ENCODE data around the gene BCL2L13.
A peak's percentile ranks its signal among the peaks of the same experiment; 100 is the strongest.
"Not testable (repeated sequence)": the region's sequence is repeated elsewhere in the genome, so short reads cannot be mapped to it uniquely, and the experiment has no call there.

Gene BCL2L13

DNA sequence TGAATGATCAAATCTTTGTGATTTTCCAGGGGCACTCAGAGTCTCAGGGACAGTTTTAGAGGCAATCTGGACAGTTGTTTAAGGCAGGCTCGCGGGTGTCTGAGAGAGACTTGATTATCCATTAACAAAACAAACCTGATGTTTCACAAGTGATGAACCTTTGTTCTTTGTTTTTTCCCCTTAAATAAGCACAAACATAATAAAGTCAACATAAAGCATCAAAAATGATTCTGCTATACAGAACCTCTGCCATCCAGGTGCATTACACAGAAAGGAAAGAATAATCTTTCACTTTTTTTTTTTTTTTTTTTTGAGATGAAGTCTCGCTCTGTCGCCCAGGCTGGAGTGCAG is 122.6 kb downstream of the BCL2L13 start:
- DNase-seq (ENCODE audit: insufficient read length, low spot score) (no peak), FAIRE-seq (no peak)
- no peak for TF ChIP-seq POLR2A (IDR thresholded peaks at IDR 0.05; ENCODE audit: low read depth, low read length)

DNA sequence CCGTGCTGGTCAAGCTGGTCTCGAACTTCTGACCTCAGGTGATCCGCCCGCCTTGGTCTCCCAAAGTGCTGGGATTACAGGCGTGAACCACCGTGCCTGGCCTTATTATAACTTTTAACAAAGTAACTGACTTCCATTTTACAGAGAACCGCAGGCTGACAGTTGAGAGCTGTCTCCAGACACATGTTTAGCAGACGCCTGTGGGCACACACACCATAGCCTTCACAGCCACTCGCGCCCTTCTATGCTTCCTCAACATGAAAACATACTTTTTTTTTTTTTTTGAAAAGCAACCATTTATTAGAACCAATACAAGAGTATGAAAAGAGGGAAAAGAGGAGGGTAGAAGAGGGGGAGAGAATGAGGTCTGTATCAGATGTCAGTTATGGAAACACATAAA is 124.9 kb downstream of the BCL2L13 start:
- FAIRE-seq; DNase-seq (ENCODE audit: insufficient read length, low spot score): not testable (repeated sequence)

DNA sequence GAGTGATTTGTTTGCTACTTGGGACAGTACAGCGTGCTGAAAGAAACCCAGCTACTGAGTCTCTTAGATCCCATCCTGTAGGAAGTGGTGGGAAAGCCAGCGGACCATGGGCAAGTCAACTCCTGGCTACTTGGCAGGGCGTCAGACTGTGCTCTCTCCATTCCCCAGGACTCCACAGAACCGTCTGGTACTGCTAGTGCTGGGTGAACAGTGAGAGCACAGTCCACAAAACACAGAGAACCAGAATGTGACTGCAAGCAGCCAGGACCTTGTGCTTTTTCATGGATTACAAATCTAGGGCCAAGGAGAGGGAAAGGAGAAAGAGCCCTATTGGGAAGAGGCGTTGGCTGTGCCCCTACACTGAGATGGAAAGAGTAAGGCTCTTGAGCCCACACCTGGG is 125.5 kb downstream of the BCL2L13 start:
- no peak for DNase-seq (ENCODE audit: insufficient read length, low spot score)
- FAIRE-seq, result no peak
- no peak for TF ChIP-seq POLR2A (IDR thresholded peaks at IDR 0.05; ENCODE audit: low read depth, low read length)

DNA sequence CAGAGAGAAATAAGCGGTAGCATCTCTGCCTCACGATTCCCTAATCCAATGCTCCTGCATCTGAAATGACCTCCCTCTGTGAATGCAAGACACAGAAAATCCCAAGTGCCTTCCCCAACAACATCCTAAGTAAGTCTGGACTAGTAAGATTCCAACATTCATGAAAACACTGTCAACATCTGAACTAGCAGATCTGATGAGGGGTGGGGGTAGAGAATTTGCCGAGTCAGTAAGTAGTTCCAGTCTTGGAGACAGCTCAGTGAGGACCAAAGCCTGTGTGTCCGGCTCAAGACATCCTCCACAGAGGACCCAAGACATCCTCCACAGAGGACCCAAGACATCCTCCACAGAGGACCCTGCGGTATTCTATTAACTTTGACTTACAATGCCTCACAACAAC is 126.3 kb downstream of the BCL2L13 start:
- FAIRE-seq; DNase-seq (ENCODE audit: insufficient read length, low spot score): not testable (repeated sequence)

DNA sequence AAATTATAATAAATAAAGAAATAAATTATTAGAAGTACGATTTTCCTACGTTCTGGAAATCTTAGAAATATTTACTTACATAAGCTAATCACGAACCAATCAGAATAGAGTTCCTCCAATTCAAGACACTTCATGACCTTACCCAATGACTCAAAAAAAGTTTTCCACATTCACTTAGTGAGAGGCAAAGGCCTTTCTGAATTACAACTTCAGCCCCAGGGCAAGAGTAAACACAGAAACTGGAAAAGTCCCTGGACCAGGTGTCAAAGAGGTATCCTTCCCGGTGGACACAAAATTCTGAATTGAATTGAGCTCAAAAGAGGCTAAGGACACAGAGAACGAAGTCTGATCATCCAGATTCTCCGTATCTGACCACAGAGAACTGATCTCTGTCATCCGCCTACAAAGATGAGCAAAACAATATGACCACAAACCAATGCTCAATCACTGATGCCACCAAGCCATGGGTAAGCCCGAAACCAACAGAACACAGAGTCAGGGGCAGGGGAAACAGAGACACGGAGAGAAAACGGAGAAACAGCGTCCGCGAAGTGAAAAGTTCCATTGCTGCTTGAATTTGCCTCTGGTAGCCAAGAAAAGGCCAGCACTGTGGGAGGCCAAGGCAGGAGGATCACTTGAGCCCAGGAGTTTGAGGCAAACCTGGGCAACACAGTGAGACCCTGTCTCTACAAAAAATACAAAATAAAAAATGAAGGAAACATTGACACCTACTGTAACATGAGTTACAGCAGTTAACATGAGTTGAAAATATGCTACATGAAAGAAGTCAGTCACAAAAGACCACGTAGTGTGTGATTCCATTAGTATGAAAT is 128.9 kb downstream of the BCL2L13 start:
- no peak for FAIRE-seq

DNA sequence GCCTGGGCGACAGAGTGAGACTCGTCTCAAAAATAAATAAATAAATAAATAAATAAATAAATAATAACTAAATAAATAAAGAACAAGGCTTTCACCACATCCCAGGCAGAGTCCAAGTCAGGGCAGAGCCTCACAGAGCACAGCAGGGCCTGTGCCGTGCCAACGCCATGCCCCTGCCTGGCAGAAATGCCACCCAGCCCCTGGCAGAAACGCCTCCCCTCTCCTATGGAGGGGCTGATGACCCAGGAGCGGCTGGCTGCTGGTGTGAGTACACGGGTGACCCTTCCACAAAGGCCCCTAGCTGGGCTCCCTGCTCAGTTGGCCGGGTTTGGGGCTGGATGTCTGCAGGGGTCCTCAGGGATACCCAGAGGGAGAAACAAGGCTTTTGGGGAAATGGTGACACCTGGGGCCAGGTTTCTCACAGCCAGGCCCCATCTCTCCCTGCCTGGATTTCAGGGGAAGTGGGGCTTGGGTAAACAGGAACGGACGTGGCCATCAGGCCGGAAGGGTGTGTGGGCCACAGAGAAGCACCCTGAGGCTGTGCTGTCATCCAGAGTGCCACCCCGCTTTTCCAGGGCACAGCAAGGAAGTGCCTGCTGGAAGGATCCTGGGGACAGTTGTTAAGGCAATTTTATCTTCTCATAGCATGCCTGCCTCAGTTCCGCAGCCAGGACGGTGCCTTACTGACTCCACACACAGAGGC is 130.6 kb downstream of the BCL2L13 start:
- FAIRE-seq (no peak), DNase-seq (ENCODE audit: insufficient read length, low spot score) (no peak)
- no peak for TF ChIP-seq POLR2A (IDR thresholded peaks at IDR 0.05; ENCODE audit: low read depth, low read length)

More for the DNA sequence above, 128.9 kb downstream of the BCL2L13 start:
- TF ChIP-seq POLR2A (IDR thresholded peaks at IDR 0.05; ENCODE audit: low read depth, low read length), result no peak
- no peak for DNase-seq (ENCODE audit: insufficient read length, low spot score)

DNA sequence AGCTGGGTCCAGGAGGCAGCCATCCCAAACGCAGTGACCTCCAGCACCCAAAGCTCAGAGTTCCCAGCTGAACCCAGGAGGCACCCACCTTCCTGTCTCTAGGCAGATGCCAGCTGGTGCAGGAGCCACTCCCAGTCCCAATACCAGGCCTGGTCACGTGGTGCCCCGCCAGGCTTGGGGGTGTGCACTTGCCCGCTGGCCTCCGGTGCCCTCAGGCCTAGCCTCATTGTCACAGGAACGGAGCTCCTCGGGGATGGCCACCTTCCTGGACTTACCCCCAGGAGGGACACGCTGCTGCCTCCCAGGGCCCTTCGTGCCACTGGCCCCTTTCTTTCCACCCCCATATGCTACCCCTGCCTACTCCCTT is 131.1 kb downstream of the BCL2L13 start:
- FAIRE-seq, result no peak
- no peak for DNase-seq (ENCODE audit: insufficient read length, low spot score)
- TF ChIP-seq POLR2A (IDR thresholded peaks at IDR 0.05; ENCODE audit: low read depth, low read length), result no peak

DNA sequence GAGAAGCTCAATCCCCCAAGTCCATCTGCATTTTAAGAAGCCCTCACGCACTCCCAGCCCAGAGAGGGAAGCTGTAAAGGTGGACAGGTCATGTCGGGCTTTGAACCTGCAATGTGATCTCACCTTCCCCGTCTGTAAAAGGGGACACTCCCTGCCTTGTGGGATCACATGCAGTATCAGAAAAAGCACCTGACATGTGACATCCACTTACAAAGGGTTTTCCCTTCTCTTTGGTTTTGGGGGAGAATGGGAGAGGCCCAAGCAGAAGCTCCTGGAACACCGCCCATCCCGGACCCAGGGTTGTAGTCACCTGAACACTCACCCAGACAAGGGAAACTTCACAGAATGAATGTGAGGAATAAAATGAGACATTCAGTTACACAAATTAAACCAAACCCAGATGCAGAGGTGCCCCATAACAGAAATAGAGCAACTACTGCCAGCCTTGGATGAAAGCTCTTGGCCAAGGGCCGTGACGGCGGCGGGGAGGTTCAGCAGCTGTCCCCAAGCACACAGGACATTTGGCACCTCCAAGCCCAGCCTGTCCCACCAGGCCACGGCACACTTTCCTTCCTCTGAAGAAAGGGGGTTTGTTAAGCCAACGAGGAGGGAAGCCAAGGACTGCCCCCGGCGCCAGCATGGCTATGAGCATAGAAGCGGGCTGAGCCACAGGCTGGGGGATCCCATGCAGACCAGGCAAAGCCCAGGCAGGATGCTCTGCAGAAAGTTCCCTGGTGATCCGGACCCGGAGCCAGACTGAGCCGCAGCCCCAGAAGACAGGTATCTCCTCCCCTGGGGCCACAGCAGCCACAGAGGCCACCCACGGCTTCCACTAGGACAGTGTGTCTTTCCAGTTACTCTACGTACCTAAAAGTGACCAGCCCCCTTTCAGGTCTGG is 131.9 kb downstream of the BCL2L13 start:
- no peak for TF ChIP-seq POLR2A (IDR thresholded peaks at IDR 0.05; ENCODE audit: low read depth, low read length)
- DNase-seq (ENCODE audit: insufficient read length, low spot score) (no peak), FAIRE-seq (no peak)

DNA sequence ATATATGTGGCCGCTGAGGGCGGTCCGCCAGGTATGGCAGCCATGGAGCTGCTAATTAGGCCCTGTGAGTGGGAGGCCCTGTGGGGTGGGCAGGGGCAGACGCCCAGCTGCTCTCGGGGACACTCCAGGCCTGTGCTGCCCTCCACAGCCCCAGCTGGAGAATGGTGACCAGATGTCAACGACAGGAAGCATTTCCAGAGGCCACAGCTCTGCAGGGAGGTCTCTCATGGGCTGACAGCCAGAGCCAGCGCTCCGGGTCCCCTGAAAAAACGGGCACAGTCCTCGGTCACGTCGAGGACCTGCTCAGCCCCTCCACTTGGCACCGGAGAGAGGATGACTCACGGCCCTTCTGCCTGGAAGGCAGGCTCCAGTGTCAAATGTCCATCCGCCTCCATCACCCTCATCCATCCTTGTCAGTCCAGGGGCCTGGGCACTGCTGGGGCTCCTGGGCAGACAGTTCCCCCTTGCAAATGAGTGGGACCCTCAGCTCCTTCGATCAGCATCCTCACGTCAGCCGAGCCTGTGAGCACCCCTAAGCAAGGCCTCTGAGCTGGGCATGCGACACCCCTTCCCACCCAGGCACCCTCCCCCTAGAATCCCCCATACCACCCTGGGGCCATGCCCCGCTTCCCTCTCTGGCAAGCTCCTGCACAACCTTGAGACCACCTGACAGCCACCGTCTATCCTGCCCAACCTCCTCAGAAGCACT is 133.8 kb downstream of the BCL2L13 start:
- TF ChIP-seq POLR2A (IDR thresholded peaks at IDR 0.05; ENCODE audit: low read depth, low read length), result no peak
- FAIRE-seq (no peak), DNase-seq (ENCODE audit: insufficient read length, low spot score) (peak; percentile 37)

DNA sequence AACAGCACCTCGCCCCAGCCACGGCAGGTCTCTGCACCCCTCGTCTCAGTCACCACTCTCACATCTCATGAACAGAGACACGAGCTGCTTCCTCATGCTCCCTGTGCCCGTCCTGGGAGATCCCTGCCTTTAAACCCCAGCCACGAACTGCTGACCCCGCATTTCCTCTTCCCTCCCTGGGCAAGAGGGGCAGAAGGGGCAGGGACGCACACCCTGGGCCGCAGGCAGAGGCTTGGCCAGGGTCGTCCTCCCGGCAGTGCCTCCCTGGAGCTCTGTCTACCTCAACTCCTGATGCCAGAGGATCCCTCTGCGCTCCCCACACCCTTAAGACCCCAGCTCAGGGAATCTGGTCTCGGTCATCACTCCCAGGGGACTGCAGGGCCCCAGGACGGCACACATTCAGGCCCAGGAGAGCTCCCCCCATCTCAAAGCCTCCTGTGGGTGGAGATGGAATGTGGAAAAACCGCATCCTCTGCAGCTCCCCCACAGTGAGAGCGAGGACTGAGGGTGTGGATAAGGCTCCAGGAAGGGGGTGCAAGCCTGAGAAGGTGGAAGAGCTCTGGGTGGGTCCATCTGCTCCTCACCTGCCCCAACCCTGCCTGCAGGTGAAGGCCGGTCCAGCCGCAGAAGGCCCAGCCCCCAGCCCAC is 134.5 kb downstream of the BCL2L13 start:
- DNase-seq (ENCODE audit: insufficient read length, low spot score) (peak; percentile 74), FAIRE-seq (no peak)
- TF ChIP-seq POLR2A (IDR thresholded peaks at IDR 0.05; ENCODE audit: low read depth, low read length), result no peak

DNA sequence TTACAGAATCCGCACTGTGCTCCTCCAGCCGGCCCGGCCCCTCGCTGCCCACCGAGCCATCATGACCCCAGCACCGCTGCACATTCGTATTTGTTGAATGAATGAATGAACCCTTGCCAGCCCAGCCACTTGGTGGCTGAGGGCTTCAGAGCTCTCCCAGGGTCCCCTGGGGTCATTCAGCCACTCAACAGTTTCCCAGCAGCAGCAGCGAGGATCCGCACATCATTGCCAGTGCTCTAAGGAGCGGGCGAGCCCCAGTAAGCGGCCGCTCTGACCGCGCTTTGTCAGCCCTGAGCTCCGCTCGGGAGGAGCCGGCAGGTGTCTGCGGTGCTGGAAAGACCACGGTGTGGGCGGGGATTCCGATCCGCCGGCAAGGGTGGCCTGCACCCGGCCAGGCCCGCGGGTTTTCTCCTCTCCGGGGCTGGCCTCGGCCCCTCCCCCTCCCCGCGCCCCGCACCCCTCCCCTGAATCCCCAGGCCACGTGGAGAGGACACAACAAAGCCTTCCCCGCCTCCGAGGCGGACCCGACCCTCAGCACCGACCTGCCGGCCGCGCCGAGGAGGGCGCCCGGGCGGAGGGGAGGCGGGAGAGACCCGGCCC is 135.1 kb downstream of the BCL2L13 start:
- no peak for TF ChIP-seq POLR2A (IDR thresholded peaks at IDR 0.05; ENCODE audit: low read depth, low read length)
- DNase-seq (ENCODE audit: insufficient read length, low spot score) (peak; percentile 64), FAIRE-seq (no peak)

DNA sequence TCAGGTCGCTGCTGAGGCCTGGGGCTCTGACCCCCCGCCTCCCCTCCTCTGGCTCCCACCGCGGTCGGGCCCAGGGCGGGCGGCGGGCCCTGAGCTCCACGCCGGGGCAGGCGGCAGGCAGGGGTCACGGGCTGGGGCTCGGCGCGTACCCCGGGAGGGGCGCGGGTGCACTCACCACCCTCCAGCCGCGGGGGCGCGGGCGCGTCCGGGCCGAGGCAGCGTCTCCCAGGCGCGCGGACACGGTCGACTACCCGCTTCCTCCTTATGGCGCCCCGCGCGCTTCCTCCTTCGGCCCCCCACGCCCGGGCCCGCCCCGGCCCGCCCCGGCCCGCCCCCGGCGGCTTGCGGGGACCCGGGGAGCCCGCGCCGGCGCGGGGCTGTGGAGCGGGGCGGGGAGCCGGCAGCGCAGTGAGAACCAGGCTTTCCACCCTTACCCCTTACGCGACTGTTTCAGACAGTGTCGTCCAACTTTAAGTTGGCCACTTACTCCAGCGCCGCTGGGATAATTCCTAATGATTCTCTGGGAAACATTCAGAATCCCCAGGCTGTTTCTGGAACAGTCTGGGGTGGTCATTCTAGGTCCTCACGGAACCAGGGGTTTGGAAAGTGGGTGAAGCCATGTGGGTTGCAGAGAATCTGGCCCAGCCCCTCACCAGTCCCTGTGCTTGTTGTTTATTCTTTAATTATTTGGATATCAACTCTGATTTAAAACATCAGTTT is 135.8 kb downstream of the BCL2L13 start, which contains the start of gene BID:
BID (minus strand) TSS at position 264 of the 720 bp plus-strand sequence. CDS start 24,353 bp downstream, outside the sequence.
- no peak for FAIRE-seq
- peak; percentile 35 for DNase-seq (ENCODE audit: insufficient read length, low spot score)
- TF ChIP-seq POLR2A (IDR thresholded peaks at IDR 0.05; ENCODE audit: low read depth, low read length), result peak; percentile 49; the same call in 1 of the 2 replicates

Data from H54 (cell line).